MCF 10A (cell line): Measurements from ENCODE around the gene TNNI3K. TPM values are rescaled to one million over a fixed set of nuclear protein-coding genes. Genes with fewer than 3 reads are reported as not detected.

Source experiments
- BruUV-seq: library from RNA; stranded (reverse); fragments of 400-500 nt; replicated peaks from 2 replicates; lab custom pipeline; 2021; lab: Mats Ljungman, UMichigan
- CTCF ChIA-PET: fragments of 300-600 bp; sonication (Branson Sonifier 250); formaldehyde crosslinking; extraction: SDS; loops from one replicate; lab custom pipeline; 2021; ENCODE audit warnings: antibody characterized with exemption, inconsistent platforms; lab: Yijun Ruan, JAX
- POLR2A ChIA-PET: fragments of 300-600, 350-650 bp; sonication (Branson Sonifier 250); formaldehyde crosslinking; extraction: SDS; loops from one replicate; lab custom pipeline; 2020; ENCODE audit warnings: antibody characterized with exemption, inconsistent platforms; lab: Yijun Ruan, JAX
- DNase-seq: peaks from one replicate; pipeline ENCODE4 v3.0.0-alpha.2; 2018; ENCODE audit not compliant: unreplicated experiment
- H3K27ac Mint-ChIP-seq: one replicate; pipeline ENCODE4 v1.8.0; 2022; ENCODE audit warnings: mild to moderate bottlenecking, low read depth, mixed read lengths; ENCODE audit not compliant: unreplicated experiment
- H3K27me3 Mint-ChIP-seq: one replicate; pipeline ENCODE4 v1.8.0; 2022; ENCODE audit warnings: mixed read lengths; ENCODE audit not compliant: insufficient read depth, unreplicated experiment
- H3K36me3 Mint-ChIP-seq: one replicate; pipeline ENCODE4 v1.8.0; 2022; ENCODE audit warnings: mild to moderate bottlenecking, moderate library complexity, mixed read lengths; ENCODE audit not compliant: insufficient read depth, unreplicated experiment
- H3K4me1 Mint-ChIP-seq: one replicate; pipeline ENCODE4 v1.8.0; 2022; ENCODE audit warnings: mixed read lengths; ENCODE audit not compliant: insufficient read depth, unreplicated experiment
- H3K4me3 Mint-ChIP-seq: one replicate; pipeline ENCODE4 v1.8.0; 2022; ENCODE audit warnings: mild to moderate bottlenecking, moderate library complexity, mixed read lengths; ENCODE audit not compliant: unreplicated experiment
- H3K9me3 Mint-ChIP-seq: one replicate; pipeline ENCODE4 v1.8.0; 2022; ENCODE audit warnings: mixed read lengths; ENCODE audit not compliant: unreplicated experiment
- intact Hi-C: fragments of 100-400 bp; cut with micrococcal nuclease; formaldehyde crosslinking; loops from 2 replicates; pipeline ENCODE4 v1.14.1; 2022
- total RNA-seq: library from RNA; stranded (reverse); gene quantifications from 2 replicates; pipeline ENCODE4 v1.2.3, GENCODE V29; 2022
- TF ChIP-seq, protein P1 (sequence below): fragments of 200-600 bp; IDR thresholded peaks from one replicate; pipeline ENCODE4 v1.8.0; 2022; ENCODE audit warnings: antibody characterized with exemption, mild to moderate bottlenecking; ENCODE audit not compliant: unreplicated experiment

The TNNI3K gene
- total RNA-seq, 1 experiment from 2014 or later, result not detected

DNA sequence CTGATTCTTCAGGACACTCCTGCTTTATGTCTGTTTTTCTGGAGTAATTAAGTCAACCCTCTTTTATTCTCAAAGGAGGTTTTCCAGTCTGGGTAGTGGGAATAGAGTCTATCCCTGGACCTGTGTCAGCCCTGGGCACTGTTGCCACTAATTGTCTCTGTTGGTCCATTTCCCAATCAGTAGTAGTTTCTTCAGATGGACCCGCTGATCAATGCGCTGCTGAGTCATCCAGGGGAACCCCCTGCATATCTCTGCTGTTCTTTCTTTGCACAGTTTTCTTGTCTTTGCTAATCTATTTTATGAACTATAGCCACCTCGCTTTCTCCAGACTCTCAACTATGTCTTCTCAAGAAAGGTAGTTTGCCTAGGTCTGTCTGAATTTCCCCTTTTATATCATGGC is 82.5 kb downstream of the TNNI3K start:
- Mint-ChIP-seq H3K27me3 (no peaks in the 10 kb centered on the region), H3K9me3 (no peaks in the 10 kb centered on the region), H3K4me1 (no peaks in the 10 kb centered on the region), H3K4me3 (no peak overlapping the region), H3K36me3 (no peaks in the 10 kb centered on the region), H3K27ac (no peak overlapping the region)
- no TSS peak for BruUV-seq
- no peak for DNase-seq
- TF ChIP-seq, protein P1, sequence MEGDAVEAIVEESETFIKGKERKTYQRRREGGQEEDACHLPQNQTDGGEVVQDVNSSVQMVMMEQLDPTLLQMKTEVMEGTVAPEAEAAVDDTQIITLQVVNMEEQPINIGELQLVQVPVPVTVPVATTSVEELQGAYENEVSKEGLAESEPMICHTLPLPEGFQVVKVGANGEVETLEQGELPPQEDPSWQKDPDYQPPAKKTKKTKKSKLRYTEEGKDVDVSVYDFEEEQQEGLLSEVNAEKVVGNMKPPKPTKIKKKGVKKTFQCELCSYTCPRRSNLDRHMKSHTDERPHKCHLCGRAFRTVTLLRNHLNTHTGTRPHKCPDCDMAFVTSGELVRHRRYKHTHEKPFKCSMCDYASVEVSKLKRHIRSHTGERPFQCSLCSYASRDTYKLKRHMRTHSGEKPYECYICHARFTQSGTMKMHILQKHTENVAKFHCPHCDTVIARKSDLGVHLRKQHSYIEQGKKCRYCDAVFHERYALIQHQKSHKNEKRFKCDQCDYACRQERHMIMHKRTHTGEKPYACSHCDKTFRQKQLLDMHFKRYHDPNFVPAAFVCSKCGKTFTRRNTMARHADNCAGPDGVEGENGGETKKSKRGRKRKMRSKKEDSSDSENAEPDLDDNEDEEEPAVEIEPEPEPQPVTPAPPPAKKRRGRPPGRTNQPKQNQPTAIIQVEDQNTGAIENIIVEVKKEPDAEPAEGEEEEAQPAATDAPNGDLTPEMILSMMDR, result no peak
- intact Hi-C loops, result no loop called here
- POLR2A ChIA-PET, result no interaction called here
- CTCF ChIA-PET, result interaction anchor here (0.9 kb wide), 1 partner anchor 13 kb away, joined by 3 read pairs; no protein-coding TSS in a partner anchor

DNA sequence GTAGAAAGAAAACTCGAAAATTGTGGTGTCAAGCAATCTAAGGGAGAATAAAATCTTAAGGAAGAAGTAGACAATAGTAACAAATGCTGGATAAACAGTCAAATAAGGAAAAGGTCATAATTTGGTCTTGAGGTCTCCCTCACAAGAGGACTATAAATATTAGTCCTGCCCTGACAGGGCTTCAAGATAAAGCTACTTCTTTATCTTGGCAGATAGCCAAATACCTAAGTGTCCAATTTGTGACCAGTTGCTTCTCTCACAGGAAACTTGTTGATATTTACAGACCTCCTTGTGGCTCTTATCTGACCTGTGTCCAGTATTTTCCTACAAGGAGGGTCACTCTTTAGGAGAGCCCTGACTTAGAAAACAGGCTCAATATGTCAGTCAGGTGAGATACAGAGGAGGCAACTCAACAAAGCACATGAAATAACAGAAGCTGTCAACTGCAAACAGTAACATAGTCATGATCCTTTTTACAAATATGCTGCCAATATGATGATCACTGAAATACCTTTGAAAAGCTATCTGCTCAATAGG is 88.8 kb downstream of the TNNI3K start:
- Mint-ChIP-seq H3K27ac (no peak overlapping the region), H3K27me3 (no peaks in the 10 kb centered on the region), H3K36me3 (no peaks in the 10 kb centered on the region), H3K4me3 (no peak overlapping the region), H3K4me1 (no peaks in the 10 kb centered on the region), H3K9me3 (no peaks in the 10 kb centered on the region)
- POLR2A ChIA-PET, result no interaction called here
- CTCF ChIA-PET, result no interaction called here
- no peak for DNase-seq
- TF ChIP-seq, protein P1, result no peak
- no TSS peak for BruUV-seq
- intact Hi-C loops, result no loop called here

DNA sequence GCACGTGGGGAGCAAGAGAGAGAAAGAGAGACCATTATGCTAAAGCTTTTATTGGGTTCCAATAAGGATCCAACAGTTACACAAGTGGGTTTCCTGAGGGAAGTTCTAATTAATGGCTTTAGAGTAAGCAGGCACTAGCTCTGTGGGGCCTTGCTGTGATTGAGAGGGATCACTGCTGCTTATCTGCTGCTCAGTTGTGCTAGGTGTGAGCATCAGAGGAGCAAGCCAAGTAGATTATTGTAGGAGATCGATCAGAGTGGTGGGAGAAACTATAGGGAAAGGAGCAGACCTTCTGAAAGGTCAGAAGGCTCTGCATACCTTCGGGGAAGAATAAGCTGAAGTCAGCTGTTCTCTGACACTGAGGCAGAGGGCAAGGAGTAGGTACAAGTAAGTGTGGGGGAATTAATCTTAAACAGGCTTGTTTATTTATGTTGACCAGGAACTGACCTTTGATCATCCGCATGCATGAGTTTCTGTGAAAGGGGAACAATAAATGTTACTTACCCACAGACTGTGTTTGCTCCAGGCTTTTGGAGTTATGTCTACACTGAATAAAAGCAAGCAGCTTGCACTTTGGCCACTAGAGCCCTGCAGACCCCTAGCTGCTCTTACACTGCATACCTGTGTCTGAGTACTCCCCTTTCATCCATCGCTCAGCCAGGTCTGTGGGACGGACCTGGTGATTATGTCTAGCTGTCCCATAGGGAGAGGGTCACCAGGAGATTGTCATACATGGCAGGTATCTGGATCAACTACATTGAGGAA is 89.7 kb downstream of the TNNI3K start:
- intact Hi-C loops, result no loop called here
- CTCF ChIA-PET, result interaction anchor here (0.9 kb wide), 1 partner anchor 28 kb away, joined by 4 read pairs; no protein-coding TSS in a partner anchor
- no peak overlapping the region for H3K4me3 Mint-ChIP-seq
- no peaks in the 10 kb centered on the region for H3K36me3 Mint-ChIP-seq
- TF ChIP-seq, protein P1, result no peak
- POLR2A ChIA-PET, result no interaction called here
- H3K27me3 Mint-ChIP-seq, result no peaks in the 10 kb centered on the region
- H3K4me1 Mint-ChIP-seq, result no peaks in the 10 kb centered on the region
- no TSS peak for BruUV-seq
- no peak for DNase-seq
- no peaks in the 10 kb centered on the region for H3K9me3 Mint-ChIP-seq
- no peak overlapping the region for H3K27ac Mint-ChIP-seq

DNA sequence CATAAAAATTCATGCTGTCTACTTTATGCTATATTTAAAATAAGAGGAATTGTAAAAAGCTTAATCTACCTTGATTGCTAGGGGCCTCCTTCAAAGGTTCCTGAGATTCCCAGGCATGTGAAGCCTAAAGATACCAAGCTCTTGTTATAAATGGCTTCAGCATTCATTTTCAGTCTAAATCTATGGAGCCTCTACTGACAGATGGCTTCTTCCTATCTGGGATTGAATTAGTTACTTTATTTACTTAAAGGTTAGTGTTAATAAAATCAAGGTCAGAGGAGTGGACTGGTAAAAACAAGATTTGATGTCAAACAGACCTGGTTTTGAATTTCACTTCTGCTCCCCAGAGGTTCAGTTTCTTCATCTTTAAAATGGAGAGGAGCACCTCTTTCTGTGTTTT is 93.7 kb downstream of the TNNI3K start:
- H3K9me3 Mint-ChIP-seq, result no peaks in the 10 kb centered on the region
- no TSS peak for BruUV-seq
- H3K27ac Mint-ChIP-seq, result no peak overlapping the region
- H3K27me3 Mint-ChIP-seq, result no peaks in the 10 kb centered on the region
- H3K36me3 Mint-ChIP-seq, result no peaks in the 10 kb centered on the region
- no peak overlapping the region for H3K4me3 Mint-ChIP-seq
- intact Hi-C loops, result no loop called here
- no peaks in the 10 kb centered on the region for H3K4me1 Mint-ChIP-seq
- no peak for DNase-seq
- CTCF ChIA-PET, result no interaction called here
- POLR2A ChIA-PET, result no interaction called here
- TF ChIP-seq, protein P1, result no peak
